ENCODE data around the gene C9.
"Not testable (repeated sequence)": the region's sequence is repeated elsewhere in the genome, so short reads cannot be mapped to it uniquely, and the experiment has no call there.

Gene C9

GRCh38 chr5:39370555-39371366 lies 6.5 kb upstream of the C9 start:
- no peak for DNase-seq

GRCh38 chr5:39369123-39369815 lies 5.0 kb upstream of the C9 start:
- DNase-seq, result no peak

GRCh38 chr5:39368116-39368515 lies 3.8 kb upstream of the C9 start:
- no peak for DNase-seq

- no peak for DNase-seq
These were observed 3.4 kb upstream of the C9 start for GRCh38 chr5:39367711-39368110.

- DNase-seq, result no peak
These were observed 1.1 kb downstream of the C9 start for GRCh38 chr5:39363217-39363616.

GRCh38 chr5:39362646-39363045 lies 1.6 kb downstream of the C9 start:
- DNase-seq, result no peak

GRCh38 chr5:39361306-39361705 lies 3.0 kb downstream of the C9 start:
- no peak for DNase-seq

- DNase-seq, result no peak
These were observed 3.7 kb downstream of the C9 start for GRCh38 chr5:39360471-39361111.

- DNase-seq, result no peak
These were observed 8.0 kb downstream of the C9 start for GRCh38 chr5:39356263-39356662.

- no peak for DNase-seq
These were observed 9.0 kb downstream of the C9 start for GRCh38 chr5:39355324-39355723.

GRCh38 chr5:39353717-39354399 lies 10.4 kb downstream of the C9 start:
- DNase-seq, result no peak

GRCh38 chr5:39352951-39353350 lies 11.3 kb downstream of the C9 start:
- no peak for DNase-seq

GRCh38 chr5:39352170-39352569 lies 12.1 kb downstream of the C9 start:
- DNase-seq, result no peak

GRCh38 chr5:39349484-39349883 lies 14.8 kb downstream of the C9 start:
- no peak for DNase-seq

- no peak for DNase-seq
These were observed 21.8 kb downstream of the C9 start for GRCh38 chr5:39342460-39342859.

- DNase-seq, result no peak
These were observed 22.4 kb downstream of the C9 start for GRCh38 chr5:39341896-39342295.

GRCh38 chr5:39340506-39340905 lies 23.8 kb downstream of the C9 start:
- DNase-seq, result no peak

- DNase-seq, result no peak
These were observed 26.9 kb downstream of the C9 start for GRCh38 chr5:39337252-39337915.

- DNase-seq, result not testable (repeated sequence)
These were observed 30.0 kb downstream of the C9 start for GRCh38 chr5:39334296-39334695.

GRCh38 chr5:39333104-39333503 lies 31.2 kb downstream of the C9 start:
- no peak for DNase-seq

- DNase-seq, result no peak
These were observed 32.4 kb downstream of the C9 start for GRCh38 chr5:39331861-39332381.

GRCh38 chr5:39328731-39329130 lies 35.6 kb downstream of the C9 start:
- DNase-seq, result no peak

- DNase-seq, result no peak
These were observed 40.8 kb downstream of the C9 start for GRCh38 chr5:39323542-39323941.
